ENCODE measurements around the gene PTPRF.
"Not testable (repeated sequence)": the region's sequence is repeated elsewhere in the genome, so short reads cannot be mapped to it uniquely, and the experiment has no call there.

Gene PTPRF

GRCh38 chr1:43530483-43531106 is at the start of gene PTPRF:
TSS of gene PTPRF (plus strand) at chr1:43530883. CDS start at chr1:43545076, 14,193 bp downstream.
- no peak for TF ChIP-seq JUND (IDR thresholded peaks at IDR 0.05; ENCODE audit: low read depth)
- DNase-seq (ENCODE audit: low read depth in 1 of 2, low spot score in 1 of 2) = peak; percentile 58 to 71
- in situ Hi-C loops (cut with HindIII; ENCODE audit: low pct_unique_long_range_greater_than_20kb, low sequenced_read_pairs) = no loop called here

- in situ Hi-C loops (cut with HindIII; ENCODE audit: low pct_unique_long_range_greater_than_20kb, low sequenced_read_pairs) = no loop called here
- DNase-seq (ENCODE audit: low read depth in 1 of 2, low spot score in 1 of 2) = no peak
- TF ChIP-seq JUND (IDR thresholded peaks at IDR 0.05; ENCODE audit: low read depth) = no peak
Observed at GRCh38 chr1:43481491-43481890, 49.2 kb upstream of the PTPRF start.

GRCh38 chr1:43482215-43482614 is 48.5 kb upstream of the PTPRF start:
- in situ Hi-C loops (cut with HindIII; ENCODE audit: low pct_unique_long_range_greater_than_20kb, low sequenced_read_pairs) = no loop called here
- no peak for TF ChIP-seq JUND (IDR thresholded peaks at IDR 0.05; ENCODE audit: low read depth)
- DNase-seq (ENCODE audit: low read depth in 1 of 2, low spot score in 1 of 2) = no peak

- in situ Hi-C loops (cut with HindIII; ENCODE audit: low pct_unique_long_range_greater_than_20kb, low sequenced_read_pairs) = no loop called here
- no peak for TF ChIP-seq JUND (IDR thresholded peaks at IDR 0.05; ENCODE audit: low read depth)
- DNase-seq (ENCODE audit: low read depth in 1 of 2, low spot score in 1 of 2) = no peak
Observed at GRCh38 chr1:43484367-43484766, 46.3 kb upstream of the PTPRF start.

GRCh38 chr1:43488165-43488564 is 42.5 kb upstream of the PTPRF start:
- DNase-seq (ENCODE audit: low read depth in 1 of 2, low spot score in 1 of 2) = no peak
- in situ Hi-C loops (cut with HindIII; ENCODE audit: low pct_unique_long_range_greater_than_20kb, low sequenced_read_pairs) = no loop called here
- TF ChIP-seq JUND (IDR thresholded peaks at IDR 0.05; ENCODE audit: low read depth) = no peak

- in situ Hi-C loops (cut with HindIII; ENCODE audit: low pct_unique_long_range_greater_than_20kb, low sequenced_read_pairs) = no loop called here
- DNase-seq (ENCODE audit: low read depth in 1 of 2, low spot score in 1 of 2) = no peak
- no peak for TF ChIP-seq JUND (IDR thresholded peaks at IDR 0.05; ENCODE audit: low read depth)
Observed at GRCh38 chr1:43491061-43491460, 39.6 kb upstream of the PTPRF start.

GRCh38 chr1:43492826-43493225 is 37.9 kb upstream of the PTPRF start:
- in situ Hi-C loops (cut with HindIII; ENCODE audit: low pct_unique_long_range_greater_than_20kb, low sequenced_read_pairs) = no loop called here
- no peak for TF ChIP-seq JUND (IDR thresholded peaks at IDR 0.05; ENCODE audit: low read depth)
- DNase-seq (ENCODE audit: low read depth in 1 of 2, low spot score in 1 of 2) = peak in 1 of 2 experiments; percentile 78

GRCh38 chr1:43493661-43494450 is 36.8 kb upstream of the PTPRF start:
- DNase-seq (ENCODE audit: low read depth in 1 of 2, low spot score in 1 of 2) = peak; percentile 21 to 72
- in situ Hi-C loops (cut with HindIII; ENCODE audit: low pct_unique_long_range_greater_than_20kb, low sequenced_read_pairs) = no loop called here
- TF ChIP-seq JUND (IDR thresholded peaks at IDR 0.05; ENCODE audit: low read depth) = no peak

- TF ChIP-seq JUND (IDR thresholded peaks at IDR 0.05; ENCODE audit: low read depth) = no peak
- DNase-seq (ENCODE audit: low read depth in 1 of 2, low spot score in 1 of 2) = no peak
- in situ Hi-C loops (cut with HindIII; ENCODE audit: low pct_unique_long_range_greater_than_20kb, low sequenced_read_pairs) = no loop called here
Observed at GRCh38 chr1:43495204-43495603, 35.5 kb upstream of the PTPRF start.

- TF ChIP-seq JUND (IDR thresholded peaks at IDR 0.05; ENCODE audit: low read depth) = no peak
- no peak for DNase-seq (ENCODE audit: low read depth in 1 of 2, low spot score in 1 of 2)
- in situ Hi-C loops (cut with HindIII; ENCODE audit: low pct_unique_long_range_greater_than_20kb, low sequenced_read_pairs) = no loop called here
Observed at GRCh38 chr1:43499898-43500297, 30.8 kb upstream of the PTPRF start.

- DNase-seq (ENCODE audit: low read depth in 1 of 2, low spot score in 1 of 2); in situ Hi-C loops (cut with HindIII; ENCODE audit: low pct_unique_long_range_greater_than_20kb, low sequenced_read_pairs): not testable (repeated sequence)
Observed at GRCh38 chr1:43501806-43502205, 28.9 kb upstream of the PTPRF start.

GRCh38 chr1:43503534-43503933 is 27.1 kb upstream of the PTPRF start:
- TF ChIP-seq JUND (IDR thresholded peaks at IDR 0.05; ENCODE audit: low read depth) = no peak
- no peak for DNase-seq (ENCODE audit: low read depth in 1 of 2, low spot score in 1 of 2)
- in situ Hi-C loops (cut with HindIII; ENCODE audit: low pct_unique_long_range_greater_than_20kb, low sequenced_read_pairs) = no loop called here

GRCh38 chr1:43505077-43505780 is 25.5 kb upstream of the PTPRF start:
- no peak for DNase-seq (ENCODE audit: low read depth in 1 of 2, low spot score in 1 of 2)
- in situ Hi-C loops (cut with HindIII; ENCODE audit: low pct_unique_long_range_greater_than_20kb, low sequenced_read_pairs) = no loop called here
- no peak for TF ChIP-seq JUND (IDR thresholded peaks at IDR 0.05; ENCODE audit: low read depth)
